ENCODE measurements around the gene MUSK.

GRCh38 chr9:110802416-110803035 is 133.9 kb downstream of the MUSK start:
- no peak for TF ChIP-seq POLR2A (IDR thresholded peaks at IDR 0.05; ENCODE audit: low read depth, low read length)
- TF ChIP-seq POLR2AphosphoS5 (IDR thresholded peaks at IDR 0.05; ENCODE audit: low read depth, low read length) = no peak

All from GM12892 (cell line).